Karpas-422 (cell line): ENCODE measurements around the gene ADGRL2. TPM values are rescaled to one million over a fixed set of nuclear protein-coding genes. Genes with fewer than 3 reads are reported as not detected.

Experiments used
- DNase-seq: peaks from one replicate; pipeline ENCODE4 v3.0.0-alpha.2; 2015
- H2AFZ ChIP-seq: fragments of 200-600 bp; sonication (generic); 2 replicates; pipeline ENCODE4 v1.6.1; 2014; ENCODE audit warnings: antibody characterized with exemption, low read length, mixed read lengths
- H3K27ac ChIP-seq: fragments of 200-600 bp; sonication (generic); 2 replicates; pipeline ENCODE4 v1.5.1; 2014; ENCODE audit warnings: mild to moderate bottlenecking, low read length, moderate library complexity
- H3K27me3 ChIP-seq: fragments of 200-600 bp; sonication (generic); 2 replicates; pipeline ENCODE4 v1.6.1; 2014; ENCODE audit warnings: low read length, mixed read lengths
- H3K36me3 ChIP-seq: fragments of 200-600 bp; sonication (generic); 2 replicates; pipeline ENCODE4 v1.6.1; 2014; ENCODE audit warnings: low read length, mixed read lengths; ENCODE audit not compliant: insufficient read depth
- H3K4me1 ChIP-seq: fragments of 200-600 bp; sonication (generic); 2 replicates; pipeline ENCODE4 v1.6.1; 2014; ENCODE audit warnings: mild to moderate bottlenecking, low read length, mixed read lengths
- H3K4me2 ChIP-seq: fragments of 200-600 bp; sonication (generic); 2 replicates; pipeline ENCODE4 v1.6.1; 2014; ENCODE audit warnings: low read length, low read depth, mild to moderate bottlenecking; ENCODE audit not compliant: poor library complexity, severe bottlenecking
- H3K4me3 ChIP-seq: fragments of 200-600 bp; sonication (generic); 2 replicates; pipeline ENCODE4 v1.5.1; 2014; ENCODE audit warnings: mild to moderate bottlenecking, antibody characterized with exemption, low read length, mixed read lengths
- H3K79me2 ChIP-seq: fragments of 200-600 bp; sonication (generic); 2 replicates; pipeline ENCODE4 v1.6.1; 2014; ENCODE audit warnings: mild to moderate bottlenecking, low read length, mixed read lengths
- H3K9ac ChIP-seq: fragments of 200-600 bp; sonication (generic); 2 replicates; pipeline ENCODE4 v1.6.0; 2014; ENCODE audit warnings: low read length
- H3K9me2 ChIP-seq: fragments of 200-600 bp; sonication (generic), shearing (Covaris generic); replicated peaks from 2 replicates; pipeline ENCODE4 v1.6.0; 2014; ENCODE audit warnings: mild to moderate bottlenecking, low read length, moderate library complexity; ENCODE audit not compliant: insufficient read depth
- H3K9me3 ChIP-seq: fragments of 300-700, 200-600 bp; sonication (generic); 2 replicates; pipeline ENCODE4 v1.6.1; 2014; ENCODE audit warnings: low read length, mixed read lengths
- H4K20me1 ChIP-seq: fragments of 200-600 bp; sonication (generic); 2 replicates; pipeline ENCODE4 v1.6.1; 2014; ENCODE audit warnings: mild to moderate bottlenecking, antibody characterized with exemption, low read length, low read depth; ENCODE audit not compliant: insufficient read depth
- total RNA-seq: library from RNA; depleted of rRNA; stranded (reverse); fragments of >200 nt; shearing (Covaris generic); gene quantifications from 2 replicates; pipeline ENCODE4 v1.2.3, GENCODE V29; 2014; ENCODE audit warnings: low replicate concordance

Gene ADGRL2
- total RNA-seq, 1 experiment from 2014 or later, result not detected

GRCh38 chr1:81920245-81920740, 119.6 kb downstream of the ADGRL2 start:
- no peaks in the 10 kb centered on the region; the same call in 1 of the 2 replicates for H3K9me3 ChIP-seq
- H3K9ac ChIP-seq, result no peak overlapping the region
- H3K36me3 ChIP-seq, result no peaks in the 10 kb centered on the region
- no peaks in the 10 kb centered on the region for H3K9me2 ChIP-seq
- no peak overlapping the region for H2AFZ ChIP-seq
- no peak overlapping the region for H3K4me2 ChIP-seq
- H3K27ac ChIP-seq, result no peak overlapping the region
- no peaks in the 10 kb centered on the region for H3K79me2 ChIP-seq
- H3K4me1 ChIP-seq, result no peaks in the 10 kb centered on the region
- no peaks in the 10 kb centered on the region for H4K20me1 ChIP-seq
- no peaks in the 10 kb centered on the region for H3K27me3 ChIP-seq
- no peak for DNase-seq
- no peak overlapping the region for H3K4me3 ChIP-seq

DNA sequence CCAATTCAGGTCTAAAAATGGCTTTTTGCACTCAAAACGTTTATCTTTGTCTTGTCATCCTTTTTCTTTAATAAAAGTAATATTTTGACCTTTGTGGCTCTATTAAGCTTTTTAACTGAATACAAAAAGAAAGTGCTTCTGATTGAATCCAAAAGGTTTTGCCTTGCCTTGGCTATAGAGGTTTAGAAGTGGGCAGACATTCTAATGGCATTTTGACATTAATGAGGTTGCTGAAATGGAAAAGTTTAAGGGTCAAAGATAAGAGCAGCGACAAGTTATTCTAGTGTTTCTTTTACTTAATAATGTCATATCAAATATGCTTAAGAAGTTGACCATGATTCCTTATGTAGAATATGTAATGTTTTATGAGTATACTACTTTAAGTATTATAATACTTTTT, 120.2 kb downstream of the ADGRL2 start:
- H3K4me1 ChIP-seq, result no peaks in the 10 kb centered on the region
- no peak overlapping the region for H2AFZ ChIP-seq
- H3K27me3 ChIP-seq, result no peaks in the 10 kb centered on the region
- no peaks in the 10 kb centered on the region for H3K79me2 ChIP-seq
- H3K9me3 ChIP-seq, result no peaks in the 10 kb centered on the region; the same call in 1 of the 2 replicates
- no peak for DNase-seq
- H3K36me3 ChIP-seq, result no peaks in the 10 kb centered on the region
- H4K20me1 ChIP-seq, result no peaks in the 10 kb centered on the region
- no peaks in the 10 kb centered on the region for H3K9me2 ChIP-seq
- H3K4me3 ChIP-seq, result no peak overlapping the region
- H3K27ac ChIP-seq, result no peak overlapping the region
- H3K9ac ChIP-seq, result no peak overlapping the region
- H3K4me2 ChIP-seq, result no peak overlapping the region

- DNase-seq, result no peak
- no peak overlapping the region for H3K4me3 ChIP-seq
- H3K4me2 ChIP-seq, result no peak overlapping the region
- H3K36me3 ChIP-seq, result no peaks in the 10 kb centered on the region
- no peaks in the 10 kb centered on the region for H3K27me3 ChIP-seq
- no peak overlapping the region for H2AFZ ChIP-seq
- H4K20me1 ChIP-seq, result no peaks in the 10 kb centered on the region
- no peaks in the 10 kb centered on the region for H3K79me2 ChIP-seq
- no peaks in the 10 kb centered on the region for H3K9me2 ChIP-seq
- no peak overlapping the region for H3K9ac ChIP-seq
- H3K9me3 ChIP-seq, result no peaks in the 10 kb centered on the region; the same call in 1 of the 2 replicates
- H3K27ac ChIP-seq, result no peak overlapping the region
- H3K4me1 ChIP-seq, result no peaks in the 10 kb centered on the region
These were observed 120.6 kb downstream of the ADGRL2 start for GRCh38 chr1:81921344-81921743.

- no peaks in the 10 kb centered on the region for H3K27me3 ChIP-seq
- no peak overlapping the region for H3K4me2 ChIP-seq
- H3K36me3 ChIP-seq, result no peaks in the 10 kb centered on the region
- no peak overlapping the region for H3K4me3 ChIP-seq
- H3K4me1 ChIP-seq, result no peaks in the 10 kb centered on the region
- no peak overlapping the region for H3K9ac ChIP-seq
- H3K9me3 ChIP-seq, result no peaks in the 10 kb centered on the region; the same call in 1 of the 2 replicates
- no peaks in the 10 kb centered on the region for H4K20me1 ChIP-seq
- H3K27ac ChIP-seq, result no peak overlapping the region
- DNase-seq, result no peak
- H2AFZ ChIP-seq, result no peak overlapping the region
- H3K79me2 ChIP-seq, result no peaks in the 10 kb centered on the region
- no peaks in the 10 kb centered on the region for H3K9me2 ChIP-seq
These were observed 121.2 kb downstream of the ADGRL2 start for GRCh38 chr1:81921851-81922462.

GRCh38 chr1:81922955-81923354, 122.2 kb downstream of the ADGRL2 start:
- H3K9ac ChIP-seq, result no peak overlapping the region
- H3K4me2 ChIP-seq, result no peak overlapping the region
- H3K79me2 ChIP-seq, result no peaks in the 10 kb centered on the region
- no peaks in the 10 kb centered on the region; the same call in 1 of the 2 replicates for H3K9me3 ChIP-seq
- no peak overlapping the region for H3K27ac ChIP-seq
- no peak for DNase-seq
- no peak overlapping the region for H2AFZ ChIP-seq
- no peaks in the 10 kb centered on the region for H3K9me2 ChIP-seq
- no peak overlapping the region for H3K4me3 ChIP-seq
- H3K27me3 ChIP-seq, result no peaks in the 10 kb centered on the region
- H3K4me1 ChIP-seq, result no peaks in the 10 kb centered on the region
- H3K36me3 ChIP-seq, result no peaks in the 10 kb centered on the region
- H4K20me1 ChIP-seq, result no peaks in the 10 kb centered on the region

GRCh38 chr1:81929106-81929505, 128.4 kb downstream of the ADGRL2 start:
- H3K36me3 ChIP-seq, result no peaks in the 10 kb centered on the region
- no peak overlapping the region for H3K4me3 ChIP-seq
- H3K79me2 ChIP-seq, result no peaks in the 10 kb centered on the region
- H2AFZ ChIP-seq, result no peak overlapping the region
- DNase-seq, result no peak
- peaks cover 9% of the 10 kb centered on the region; the same call in 1 of the 2 replicates for H3K9me3 ChIP-seq
- no peaks in the 10 kb centered on the region for H3K27me3 ChIP-seq
- no peak overlapping the region for H3K4me2 ChIP-seq
- no peak overlapping the region for H3K27ac ChIP-seq
- no peaks in the 10 kb centered on the region for H3K4me1 ChIP-seq
- no peaks in the 10 kb centered on the region for H4K20me1 ChIP-seq
- no peak overlapping the region for H3K9ac ChIP-seq
- no peaks in the 10 kb centered on the region for H3K9me2 ChIP-seq

DNA sequence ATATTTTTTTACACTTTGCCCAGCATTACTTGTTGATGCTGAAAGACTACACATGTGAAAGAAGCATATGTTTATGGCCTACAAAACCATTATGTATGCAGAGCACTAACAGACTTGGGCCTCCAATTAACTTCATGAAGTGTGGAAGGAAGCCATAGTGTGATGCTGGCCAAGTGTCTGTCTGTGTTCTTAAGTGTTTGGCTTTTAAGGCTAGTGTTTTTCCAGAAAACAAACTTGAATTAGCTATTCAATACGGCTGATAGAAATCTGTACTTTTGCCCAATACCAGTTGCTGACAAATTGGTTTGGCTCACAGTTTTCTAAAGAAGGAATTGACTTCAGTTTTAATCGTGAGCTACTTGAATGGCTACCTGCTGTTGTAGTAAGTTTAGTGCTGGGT, 136.1 kb downstream of the ADGRL2 start:
- H4K20me1 ChIP-seq, result no peaks in the 10 kb centered on the region
- H3K79me2 ChIP-seq, result no peaks in the 10 kb centered on the region
- H3K4me1 ChIP-seq, result no peaks in the 10 kb centered on the region
- no peaks in the 10 kb centered on the region for H3K9me2 ChIP-seq
- no peak overlapping the region for H2AFZ ChIP-seq
- no peak overlapping the region for H3K4me3 ChIP-seq
- H3K36me3 ChIP-seq, result no peaks in the 10 kb centered on the region
- DNase-seq, result no peak
- peaks cover 22% of the 10 kb centered on the region; the same call in 1 of the 2 replicates for H3K9me3 ChIP-seq
- H3K4me2 ChIP-seq, result no peak overlapping the region
- no peak overlapping the region for H3K9ac ChIP-seq
- no peak overlapping the region for H3K27ac ChIP-seq
- no peaks in the 10 kb centered on the region for H3K27me3 ChIP-seq

GRCh38 chr1:81937791-81938450, 137.2 kb downstream of the ADGRL2 start:
- Histone ChIP-seq H3K4me1 (no peaks in the 10 kb centered on the region), H3K9ac (no peak overlapping the region), H3K27me3 (no peaks in the 10 kb centered on the region), H3K4me3 (no peak overlapping the region), H4K20me1 (no peaks in the 10 kb centered on the region), H3K9me2 (no peaks in the 10 kb centered on the region), H3K4me2 (no peak overlapping the region), H3K79me2 (no peaks in the 10 kb centered on the region), H2AFZ (no peak overlapping the region), H3K27ac (no peak overlapping the region), H3K36me3 (no peaks in the 10 kb centered on the region), H3K9me3 (peaks cover 20% of the 10 kb centered on the region; the same call in 1 of the 2 replicates)
- no peak for DNase-seq
